GM19023 (cell line): ENCODE measurements around the gene ALS2CL.

Source experiments
- ATAC-seq: cut with Tn5 transposase; IDR thresholded peaks from one replicate; pipeline ENCODE4 v1.9.1; 2021; ENCODE audit warnings: mild to moderate bottlenecking, moderate library complexity; ENCODE audit not compliant: unreplicated experiment

The ALS2CL gene

DNA sequence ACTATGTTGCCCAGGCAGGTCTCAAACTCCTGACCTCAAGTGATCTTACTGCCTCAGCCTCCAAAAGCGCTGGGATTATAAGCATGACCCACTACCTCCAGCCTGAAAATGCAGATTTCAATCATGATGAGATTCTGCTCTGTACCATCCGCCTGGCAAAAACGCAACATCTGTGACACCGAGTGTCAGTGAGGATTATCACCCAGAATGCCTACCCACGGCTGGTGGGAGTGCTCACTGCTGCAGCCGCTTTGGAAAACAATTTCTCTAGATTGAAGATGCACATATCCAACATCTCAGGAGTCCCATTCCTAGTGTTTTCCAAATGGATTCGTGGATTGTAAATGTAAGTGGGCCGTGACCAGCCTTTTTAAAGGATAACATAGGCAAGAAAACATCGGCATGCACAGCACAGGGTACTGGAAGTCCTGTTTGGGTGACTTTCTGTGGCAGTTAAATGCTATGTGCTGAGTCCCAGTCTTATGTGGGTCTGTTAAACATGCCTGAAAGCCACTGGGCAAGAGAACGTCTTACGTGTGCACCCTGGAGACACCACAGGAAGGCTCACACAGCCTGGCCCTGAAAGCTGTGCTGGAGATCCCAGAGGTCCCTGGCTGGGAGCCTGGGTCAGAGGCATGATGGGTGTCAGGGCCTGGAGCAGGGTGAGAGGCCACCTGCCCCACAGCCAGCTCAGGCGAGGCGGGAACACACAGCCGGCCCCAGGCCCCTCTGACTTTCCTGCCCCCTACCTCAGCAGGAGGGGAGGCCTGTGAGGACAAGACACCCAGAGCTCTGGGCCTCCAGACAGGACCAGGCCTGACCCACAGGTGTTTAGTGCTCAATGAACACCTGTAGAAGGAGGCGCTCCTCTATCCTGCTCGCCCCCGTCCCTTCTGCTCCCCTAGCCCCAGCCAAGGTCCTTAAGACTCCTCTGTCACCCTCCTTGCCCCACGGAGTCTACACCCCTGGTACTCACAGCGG, 23.3 kb upstream of the ALS2CL start:
- no peak for ATAC-seq

DNA sequence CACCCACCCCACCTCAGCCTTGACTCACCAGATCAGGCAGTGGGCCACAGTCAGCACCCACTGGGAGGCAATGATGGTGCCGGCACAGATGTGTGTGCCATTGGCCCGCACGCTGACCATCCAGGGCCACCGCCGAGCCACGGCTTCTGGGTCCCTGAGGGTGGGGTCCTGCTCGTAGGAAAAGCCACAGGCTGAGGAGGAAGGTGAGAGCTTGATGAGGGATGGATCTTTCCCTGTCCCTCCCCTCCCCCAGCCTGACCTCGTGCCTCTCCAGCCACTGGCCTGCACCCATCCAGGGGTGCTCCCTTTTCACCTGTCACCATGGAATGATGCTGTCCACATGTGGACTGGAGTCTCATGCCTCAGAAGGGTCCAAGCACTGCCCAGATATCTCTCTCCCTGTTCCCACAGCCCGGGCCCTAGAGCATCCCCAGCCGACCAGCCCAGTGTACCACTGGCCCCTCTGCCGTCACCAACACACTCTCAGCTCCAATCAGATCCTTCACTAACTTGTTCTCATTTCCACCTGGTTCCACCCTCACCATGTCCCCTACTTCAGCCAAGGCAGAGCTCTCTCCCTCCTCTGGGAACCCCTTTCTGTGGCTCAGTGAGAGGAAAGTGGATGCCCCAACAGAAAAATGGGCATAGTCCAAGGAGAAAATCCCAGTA, 22.2 kb upstream of the ALS2CL start:
- no peak for ATAC-seq

DNA sequence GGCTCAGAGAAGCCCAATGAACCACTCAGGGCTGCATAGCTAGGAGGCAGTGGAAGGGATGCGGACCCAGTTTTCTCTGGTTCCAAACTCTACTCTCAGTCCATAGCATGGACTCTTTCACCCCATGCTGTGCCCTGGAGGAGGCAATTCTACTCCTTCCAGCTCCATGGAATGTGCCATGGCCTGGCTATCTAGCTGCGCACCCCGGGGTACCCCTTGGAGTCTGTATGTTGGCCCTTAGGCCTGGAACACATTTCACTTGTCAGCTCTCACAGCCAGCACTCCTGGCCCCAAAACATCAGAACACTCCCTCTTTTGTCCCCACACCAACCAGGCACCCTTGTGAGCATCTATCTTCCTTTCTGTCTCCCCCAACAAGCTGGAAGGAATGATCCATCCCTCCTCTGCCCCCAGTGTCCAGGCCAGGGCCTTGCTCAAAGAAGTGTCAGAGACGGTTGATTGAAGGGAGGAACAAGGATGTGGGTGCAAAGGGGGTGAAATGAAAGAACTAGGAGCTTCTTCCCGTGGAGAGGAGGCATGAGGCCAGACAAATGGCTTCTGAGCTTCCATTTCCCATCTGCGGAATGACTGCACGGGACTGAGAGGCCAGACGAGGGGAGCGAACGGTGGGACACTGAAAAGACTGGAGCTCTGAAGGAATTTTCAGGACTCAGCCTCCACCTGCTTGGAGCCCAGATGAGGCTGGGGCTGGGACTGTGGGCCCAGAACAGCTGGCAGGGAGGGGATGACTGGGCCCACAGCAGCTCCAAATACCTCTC, 21.4 kb upstream of the ALS2CL start:
- ATAC-seq = no peak

- ATAC-seq = peak; percentile 59
Measured at GRCh38 chr3:46713898-46714552, 20.5 kb upstream of the ALS2CL start.

- ATAC-seq = no peak
Measured at GRCh38 chr3:46713050-46713897, 19.8 kb upstream of the ALS2CL start.

GRCh38 chr3:46712191-46713049, 18.9 kb upstream of the ALS2CL start:
- ATAC-seq = no peak

GRCh38 chr3:46711760-46712159, 18.3 kb upstream of the ALS2CL start:
- no peak for ATAC-seq

GRCh38 chr3:46711305-46711704, 17.8 kb upstream of the ALS2CL start:
- no peak for ATAC-seq

- ATAC-seq = no peak
Measured at GRCh38 chr3:46710671-46711295, 17.3 kb upstream of the ALS2CL start.

DNA sequence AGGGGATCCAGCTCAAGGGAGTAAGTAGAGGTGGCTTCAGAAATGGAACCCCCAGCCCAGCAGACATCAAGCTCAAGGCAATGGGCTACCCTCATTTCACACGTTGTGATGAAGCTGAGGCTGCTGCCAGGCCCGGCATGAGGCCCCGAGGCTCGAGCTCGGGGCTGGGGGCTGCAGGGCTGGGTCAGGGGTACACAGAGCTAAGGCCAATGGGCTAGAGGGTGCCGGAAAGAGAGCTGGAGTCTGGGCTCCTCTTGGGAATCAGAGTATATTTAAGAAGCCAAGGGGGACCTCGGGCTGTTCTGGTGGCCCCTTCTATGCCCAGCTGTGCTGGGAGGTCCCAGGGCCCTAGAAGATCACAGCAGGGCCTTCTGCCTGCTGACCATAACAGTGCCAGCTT, 16.8 kb upstream of the ALS2CL start:
- no peak for ATAC-seq

GRCh38 chr3:46709721-46710120, 16.2 kb upstream of the ALS2CL start:
- no peak for ATAC-seq

DNA sequence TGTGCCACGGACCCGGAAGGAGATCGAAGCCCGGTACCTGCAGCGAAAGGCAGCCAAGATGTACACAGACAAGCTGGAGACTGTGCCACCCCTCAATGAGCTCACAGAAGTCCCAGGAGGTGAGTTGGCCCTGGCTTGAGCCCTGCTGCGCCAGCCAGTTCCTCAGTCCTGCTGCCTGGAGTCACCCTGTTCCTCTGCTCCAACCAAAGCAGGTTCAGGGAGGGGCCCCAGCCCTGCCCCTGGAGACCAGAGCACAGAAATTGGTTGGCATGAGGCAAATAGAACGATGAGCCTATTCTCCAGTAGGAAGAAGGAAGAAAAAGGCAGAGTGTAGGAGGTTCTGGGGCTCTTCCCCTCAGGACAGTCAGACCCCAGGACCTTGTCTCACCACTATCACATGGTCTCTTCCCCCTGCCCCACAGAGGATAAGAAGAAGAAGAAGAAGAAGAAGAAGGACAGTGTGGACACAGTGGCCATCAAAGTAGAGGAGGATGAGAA, 15.7 kb upstream of the ALS2CL start:
- no peak for ATAC-seq

- no peak for ATAC-seq
Measured at GRCh38 chr3:46708401-46709156, 15.1 kb upstream of the ALS2CL start.

GRCh38 chr3:46707601-46708011, 14.1 kb upstream of the ALS2CL start:
- ATAC-seq = no peak

- ATAC-seq = no peak
Measured at GRCh38 chr3:46706771-46707582, 13.5 kb upstream of the ALS2CL start.

GRCh38 chr3:46705751-46706552, 12.5 kb upstream of the ALS2CL start:
- ATAC-seq = no peak
